ENCODE data around the gene PLEKHG5. TPM values are rescaled to one million over a fixed set of nuclear protein-coding genes. Genes with fewer than 3 reads are reported as not detected.

The PLEKHG5 gene
- polyA plus RNA-seq, 3 donors = 0.03 TPM; not detected in 2

DNA sequence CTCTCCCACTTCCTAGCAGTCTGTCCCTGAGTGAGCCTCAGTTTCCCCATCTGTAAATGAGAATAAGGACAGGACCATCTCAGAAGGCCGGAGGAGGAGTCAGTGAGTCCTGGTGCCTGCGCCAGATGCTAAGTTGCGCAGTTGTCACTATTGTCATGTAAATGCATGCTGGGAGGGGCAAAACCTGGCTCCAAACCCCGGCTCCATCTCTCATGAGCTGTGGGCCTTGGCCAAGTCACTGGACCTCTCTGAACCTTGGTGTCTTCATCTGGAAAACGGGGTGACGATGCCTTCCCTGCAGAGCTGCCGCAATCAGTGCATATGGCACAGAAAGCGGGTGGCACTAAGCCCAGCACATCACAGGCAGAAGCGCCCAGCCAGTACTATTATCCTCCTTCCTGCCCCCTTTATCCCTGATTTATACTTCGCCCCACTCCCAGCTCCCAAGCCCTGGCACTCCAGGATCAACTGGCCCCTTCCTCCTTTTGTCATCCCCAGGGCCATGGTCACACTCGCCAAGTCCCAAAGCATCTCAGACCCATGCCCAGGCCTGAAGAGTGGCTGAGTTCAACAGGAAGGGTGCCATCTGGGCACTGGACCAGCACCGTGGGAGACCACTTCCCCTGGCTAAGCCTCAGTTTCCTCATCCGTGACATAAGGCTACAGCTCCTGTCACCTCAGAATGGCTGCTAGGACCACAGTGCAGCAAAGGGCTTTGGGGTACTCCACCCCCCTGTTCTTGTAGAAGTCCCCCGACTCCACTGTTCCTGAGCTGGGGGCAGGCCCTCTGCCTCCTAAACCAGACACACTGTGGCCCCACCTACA, 4.3 kb upstream of the PLEKHG5 start:
- Histone ChIP-seq H3K79me2 (ENCODE audit: insufficient read depth, low read length) (no peaks in the 10 kb centered on the region), H3K36me3 (replicated peaks in 1 of 2; ENCODE audit: control insufficient read depth in 1 of 2, insufficient read depth in 2 of 2, low read length in 2 of 2) (no peaks in the 10 kb centered on the region), H3K9ac (ENCODE audit: insufficient read depth, low read length, poor library complexity, severe bottlenecking) (no peak overlapping the region), H3K4me2 (replicated peaks; ENCODE audit: extremely low read depth, low read length, poor library complexity, severe bottlenecking) (no peak overlapping the region), H3K27ac (ENCODE audit: low read depth in 1 of 2, low read length in 2 of 2) (no peak overlapping the region), H2AFZ (ENCODE audit: insufficient read depth, low read depth, low read length, poor library complexity, severe bottlenecking) (no peak overlapping the region), H3K27me3 (ENCODE audit: control insufficient read depth in 2 of 2, insufficient read depth in 2 of 2, low read length in 2 of 2) (peaks cover 9 to 53% of the 10 kb centered on the region in 2 donors), H3K9me3 (replicated peaks in 1 of 2; ENCODE audit: control insufficient read depth in 1 of 2, insufficient read depth in 1 of 2, low read length in 2 of 2) (peaks cover 0 to 4% of the 10 kb centered on the region in 2 donors), H3K4me3 (replicated peaks in 1 of 3; ENCODE audit: low read depth in 2 of 3, low read length in 3 of 3) (no peak overlapping the region), H3K4me1 (ENCODE audit: control insufficient read depth in 1 of 2, insufficient read depth in 2 of 2, low read length in 2 of 2) (peaks cover under 1% of the 10 kb centered on the region in 2 donors), H4K20me1 (ENCODE audit: insufficient read depth, low read length) (no peaks in the 10 kb centered on the region)
- peaks cover 6% of the 10 kb centered on the region for H3K4me1 Mint-ChIP-seq
- peaks cover 0 to 3% of the 10 kb centered on the region in 2 donors for H3K36me3 Mint-ChIP-seq
- H3K4me3 Mint-ChIP-seq = peak overlapping the region in 1 of 2 donors; percentile 76
- intact Hi-C loops (cut with micrococcal nuclease) = no loop called here
- no peak for TF ChIP-seq CTCF (IDR thresholded peaks at IDR 0.05)
- H3K9me3 Mint-ChIP-seq = peaks cover 0 to 9% (median 2%) of the 10 kb centered on the region in 7 donors
- no peak overlapping the region for H3K27ac Mint-ChIP-seq
- 69% methylated on average over 14 of the region's 14 CpGs for WGBS (ENCODE audit: insufficient coverage)
- H3K27me3 Mint-ChIP-seq (ENCODE audit: low read depth in 3 of 3) = peaks cover 59 to 77% (median 65%) of the 10 kb centered on the region in 3 donors
- DNase-seq = no peak

DNA sequence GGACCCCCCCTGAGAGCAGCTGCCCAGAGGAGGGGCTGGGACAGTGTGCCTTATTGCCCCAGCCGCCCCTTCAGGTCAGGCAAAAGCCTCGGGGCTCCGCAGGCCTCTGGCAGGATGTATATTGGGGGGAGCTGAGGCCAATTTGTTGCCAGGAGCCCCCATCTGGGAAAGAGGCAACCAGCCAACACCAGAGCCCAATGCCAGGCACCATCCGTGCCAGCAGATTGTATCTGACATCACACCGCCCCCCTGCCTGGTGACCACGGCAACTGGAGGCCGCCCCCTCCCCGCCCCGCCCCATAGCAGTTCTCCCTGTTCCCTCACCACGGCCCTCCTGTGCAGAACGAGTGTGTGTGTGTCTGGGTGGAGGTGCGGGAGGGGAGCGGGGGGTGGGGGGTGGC, 3.6 kb upstream of the PLEKHG5 start:
- Mint-ChIP-seq H3K9me3 (peaks cover 0 to 9% (median 2%) of the 10 kb centered on the region in 7 donors), H3K27me3 (ENCODE audit: low read depth in 3 of 3) (peaks cover 65 to 82% (median 72%) of the 10 kb centered on the region in 3 donors), H3K4me1 (peaks cover 8% of the 10 kb centered on the region), H3K36me3 (peaks cover 0 to 3% of the 10 kb centered on the region in 2 donors), H3K4me3 (no peak overlapping the region), H3K27ac (no peak overlapping the region)
- no peak overlapping the region for H3K4me3 ChIP-seq (replicated peaks in 1 of 3; ENCODE audit: low read depth in 2 of 3, low read length in 3 of 3)
- intact Hi-C loops (cut with micrococcal nuclease) = no loop called here
- H3K27me3 ChIP-seq (ENCODE audit: control insufficient read depth in 2 of 2, insufficient read depth in 2 of 2, low read length in 2 of 2) = peaks cover 10 to 60% of the 10 kb centered on the region in 2 donors
- H3K4me2 ChIP-seq (replicated peaks; ENCODE audit: extremely low read depth, low read length, poor library complexity, severe bottlenecking) = no peak overlapping the region
- no peak overlapping the region for H3K27ac ChIP-seq (ENCODE audit: low read depth in 1 of 2, low read length in 2 of 2)
- no peak overlapping the region for H3K9ac ChIP-seq (ENCODE audit: insufficient read depth, low read length, poor library complexity, severe bottlenecking)
- no peaks in the 10 kb centered on the region for H3K36me3 ChIP-seq (replicated peaks in 1 of 2; ENCODE audit: control insufficient read depth in 1 of 2, insufficient read depth in 2 of 2, low read length in 2 of 2)
- TF ChIP-seq CTCF (IDR thresholded peaks at IDR 0.05) = no peak
- no peak for DNase-seq
- H3K9me3 ChIP-seq (replicated peaks in 1 of 2; ENCODE audit: control insufficient read depth in 1 of 2, insufficient read depth in 1 of 2, low read length in 2 of 2) = peaks cover 0 to 4% of the 10 kb centered on the region in 2 donors
- H3K79me2 ChIP-seq (ENCODE audit: insufficient read depth, low read length) = no peaks in the 10 kb centered on the region
- WGBS (ENCODE audit: insufficient coverage) = 33% methylated on average over 3 of the region's 13 CpGs
- no peak overlapping the region for H2AFZ ChIP-seq (ENCODE audit: insufficient read depth, low read depth, low read length, poor library complexity, severe bottlenecking)
- no peaks in the 10 kb centered on the region for H4K20me1 ChIP-seq (ENCODE audit: insufficient read depth, low read length)
- peaks cover 7 to 8% of the 10 kb centered on the region in 2 donors for H3K4me1 ChIP-seq (ENCODE audit: control insufficient read depth in 1 of 2, insufficient read depth in 2 of 2, low read length in 2 of 2)

Measured in CD14-positive monocyte (primary cell).